GM19351 (cell line): ENCODE data around the gene GSC.

Experiments used
- ATAC-seq: cut with Tn5 transposase; IDR thresholded peaks from one replicate; pipeline ENCODE4 v1.9.1; 2021; ENCODE audit warnings: mild to moderate bottlenecking, moderate library complexity; ENCODE audit not compliant: unreplicated experiment

The GSC gene

GRCh38 chr14:94772548-94772947 lies 2.6 kb upstream of the GSC start:
- no peak for ATAC-seq

- ATAC-seq = no peak
Measured at GRCh38 chr14:94771906-94772490, 2.1 kb upstream of the GSC start.

- no peak for ATAC-seq
Measured at GRCh38 chr14:94771158-94771905, 1.4 kb upstream of the GSC start.

DNA sequence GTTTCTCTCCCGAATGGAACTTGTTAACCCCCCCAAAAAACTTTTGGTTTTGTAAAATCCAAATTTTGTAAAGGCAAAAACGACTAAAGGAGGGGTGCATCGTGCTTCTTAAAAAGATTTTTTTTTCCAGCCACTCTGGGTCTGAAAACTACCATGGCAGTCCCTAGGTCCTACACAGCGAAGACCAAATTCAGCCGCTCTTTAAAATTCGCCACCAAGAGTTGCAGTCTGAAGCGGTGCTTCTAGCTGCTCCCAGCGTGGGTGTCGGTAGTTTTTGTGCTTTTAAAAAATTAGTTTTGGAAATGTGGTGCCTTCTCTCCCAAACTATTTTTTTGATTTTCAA lies 873 bp upstream of the GSC start:
- ATAC-seq = no peak

- no peak for ATAC-seq
Measured at GRCh38 chr14:94770251-94770749, 387 bp upstream of the GSC start.

DNA sequence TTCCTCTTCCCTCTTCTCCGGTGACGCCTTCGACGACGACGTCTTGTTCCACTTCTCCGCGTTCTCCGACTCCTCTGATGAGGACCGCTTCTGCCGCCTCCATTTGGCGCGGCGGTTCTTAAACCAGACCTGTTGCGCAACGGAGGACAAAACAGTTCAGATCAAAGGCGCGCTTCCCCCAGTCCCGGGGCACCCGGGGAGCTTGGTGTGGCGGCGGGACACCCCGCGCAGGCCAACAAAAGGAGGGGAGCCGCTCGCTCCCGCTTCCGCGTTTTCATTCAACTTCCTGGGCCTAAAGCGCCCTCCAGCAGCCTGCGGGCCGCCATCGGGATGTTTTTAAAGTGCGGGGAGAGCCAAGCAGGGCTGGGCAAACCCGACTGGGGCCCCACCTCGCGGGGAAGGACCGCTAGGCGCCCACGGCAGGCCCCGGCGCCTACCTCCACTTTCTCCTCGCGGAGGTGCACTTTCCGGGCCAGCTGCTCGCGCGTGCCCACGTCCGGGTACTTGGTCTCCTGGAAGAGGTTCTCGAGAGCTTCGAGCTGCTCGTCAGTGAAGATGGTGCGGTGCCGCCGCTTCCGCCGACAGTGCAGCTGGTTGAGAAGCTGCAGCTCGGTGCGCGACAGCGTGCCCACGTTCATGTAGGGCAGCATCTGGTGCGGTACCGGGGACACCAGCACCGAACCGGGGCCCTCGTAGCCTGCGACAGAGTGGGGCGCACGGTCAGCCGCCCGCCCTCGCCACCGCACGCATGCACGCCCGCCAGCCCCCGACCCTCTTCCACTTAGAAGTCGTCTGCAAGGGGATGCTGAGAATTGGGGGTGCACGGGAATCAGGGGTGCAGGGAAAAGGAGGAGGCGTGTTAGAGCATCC lies 1.2 kb downstream of the GSC start:
- ATAC-seq = no peak

- no peak for ATAC-seq
Measured at GRCh38 chr14:94768141-94768520, 1.8 kb downstream of the GSC start.

- ATAC-seq = no peak
Measured at GRCh38 chr14:94767321-94767878, 2.5 kb downstream of the GSC start.

DNA sequence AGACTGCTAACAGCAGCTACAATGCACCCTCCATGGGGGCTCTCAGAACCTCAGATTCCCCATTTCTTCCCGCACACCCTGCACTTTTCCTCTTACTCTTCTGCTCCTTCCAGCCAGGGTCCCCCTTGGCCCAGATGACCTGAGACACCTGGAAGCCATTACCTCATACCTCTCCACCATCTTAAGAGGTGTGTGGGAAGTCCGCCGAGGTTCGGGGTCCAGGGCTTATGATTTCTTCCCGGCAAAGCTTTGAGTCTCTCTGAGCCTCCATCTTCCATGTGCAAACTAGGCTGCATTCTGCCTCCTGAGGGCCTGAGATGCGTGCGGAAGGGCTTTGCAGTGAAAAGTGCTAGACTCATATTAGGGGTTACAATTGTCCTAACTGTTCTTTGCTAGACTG lies 5.3 kb downstream of the GSC start:
- ATAC-seq = no peak

GRCh38 chr14:94762431-94762830 lies 7.5 kb downstream of the GSC start:
- no peak for ATAC-seq

- no peak for ATAC-seq
Measured at GRCh38 chr14:94761997-94762377, 7.9 kb downstream of the GSC start.

DNA sequence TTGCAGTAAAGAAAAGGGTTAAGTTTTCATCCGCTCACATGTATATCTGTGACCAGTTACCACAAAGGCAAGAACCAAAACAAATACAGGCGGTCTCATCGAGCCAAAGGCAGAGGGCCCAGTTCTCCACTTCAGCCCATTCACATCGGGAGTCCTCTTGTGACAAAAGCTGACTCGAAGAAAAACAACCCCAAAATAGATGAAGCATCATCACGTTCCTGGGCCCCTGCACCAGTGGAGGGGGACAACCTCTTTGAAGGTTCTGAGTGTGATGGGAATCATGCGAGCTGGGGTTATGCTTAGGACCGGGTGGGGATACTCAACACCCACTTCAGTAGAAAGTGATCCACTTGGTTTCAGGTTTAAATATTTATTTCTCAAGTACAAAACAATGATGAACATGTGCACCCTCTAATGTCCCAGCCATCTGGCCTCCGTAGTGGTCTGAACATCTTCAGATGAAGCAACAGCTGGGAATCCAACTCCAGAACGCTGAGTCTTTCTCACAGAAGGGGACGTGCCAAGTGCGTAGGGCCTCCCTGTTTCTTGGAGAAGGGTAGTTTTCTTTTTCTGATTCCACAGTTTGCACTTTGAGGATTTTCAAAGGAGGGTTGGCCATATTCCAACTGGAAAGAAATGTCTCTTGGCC lies 8.4 kb downstream of the GSC start:
- ATAC-seq = no peak

GRCh38 chr14:94756310-94756882 lies 13.5 kb downstream of the GSC start:
- no peak for ATAC-seq

- no peak for ATAC-seq
Measured at GRCh38 chr14:94754391-94754942, 15.4 kb downstream of the GSC start.

DNA sequence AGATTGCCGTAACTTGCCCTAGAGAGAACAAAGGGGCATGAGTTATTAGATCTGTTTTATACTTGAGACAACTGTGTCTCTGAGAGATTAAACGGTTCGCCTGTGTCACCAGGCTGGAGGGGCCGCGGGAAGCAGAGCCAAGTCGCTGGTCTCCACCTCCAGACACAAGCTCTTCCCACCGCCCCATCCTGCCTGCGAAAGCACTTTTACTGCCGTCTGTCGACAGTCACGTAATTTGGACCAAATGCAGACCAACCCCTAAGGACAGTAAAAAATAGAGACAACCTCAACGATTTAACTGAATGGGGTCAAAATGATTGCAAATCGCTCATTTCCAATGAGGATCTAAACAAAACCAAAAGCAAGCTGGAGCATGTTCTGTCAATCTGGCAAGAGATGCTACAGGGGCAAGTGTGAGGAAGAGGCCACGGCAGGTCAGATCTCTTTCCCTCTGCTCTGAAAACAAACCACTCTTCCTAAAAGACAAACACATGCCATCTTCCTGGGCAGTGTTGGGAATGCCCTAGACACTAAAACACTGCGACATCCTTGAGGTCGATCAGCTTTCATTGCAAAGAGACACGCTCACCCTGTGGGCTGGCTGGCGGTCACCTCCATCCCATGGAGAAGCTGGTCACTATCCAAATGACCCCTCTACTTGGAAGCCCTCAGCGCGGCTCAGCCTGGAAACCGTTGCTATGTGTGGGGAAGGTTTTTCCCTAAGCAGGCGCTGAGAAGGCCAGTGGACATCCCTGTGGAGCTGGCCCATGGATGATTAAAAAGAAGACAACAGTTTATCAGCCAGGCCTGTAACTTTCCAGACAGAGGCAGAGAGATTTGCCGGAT lies 17.1 kb downstream of the GSC start:
- ATAC-seq = no peak

- no peak for ATAC-seq
Measured at GRCh38 chr14:94751956-94752355, 18.0 kb downstream of the GSC start.

- no peak for ATAC-seq
Measured at GRCh38 chr14:94751321-94751720, 18.6 kb downstream of the GSC start.

GRCh38 chr14:94750371-94750770 lies 19.5 kb downstream of the GSC start:
- ATAC-seq = no peak

DNA sequence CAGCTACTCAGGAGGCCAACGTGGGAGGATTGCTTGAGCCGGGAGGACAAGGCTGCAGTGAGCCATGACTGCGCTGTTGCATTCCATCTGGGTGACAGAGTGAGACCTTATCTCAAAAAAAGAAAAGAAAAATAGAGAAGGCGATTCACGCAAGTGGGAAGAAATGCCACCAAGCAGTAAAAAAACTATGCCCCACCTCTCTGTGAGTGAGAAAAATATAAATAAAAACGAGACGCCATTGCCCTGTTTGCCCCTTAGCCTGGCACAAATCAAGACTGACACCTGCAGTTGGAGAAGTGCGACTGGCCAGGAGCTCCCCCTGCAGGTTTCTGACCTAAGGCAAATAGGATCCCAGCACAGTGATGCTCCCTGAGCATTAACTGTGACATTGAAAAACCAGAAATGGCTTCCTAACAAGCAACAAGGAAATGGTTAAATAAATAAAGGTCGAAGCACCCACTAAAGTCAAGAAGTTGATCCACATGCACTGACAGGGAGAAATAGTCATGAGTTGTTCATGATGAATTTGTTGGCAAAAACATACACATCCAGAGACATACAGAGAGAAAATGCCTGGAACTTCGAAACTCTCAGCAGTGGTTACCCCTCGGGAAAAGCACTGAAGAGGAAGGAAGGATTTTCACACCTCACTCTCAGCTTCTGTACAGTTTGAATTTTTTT lies 21.1 kb downstream of the GSC start:
- ATAC-seq = peak; percentile 51
